HepG2 (cell line): ENCODE measurements around the gene CDK10. TPM values are rescaled to one million over a fixed set of nuclear protein-coding genes. Genes with fewer than 3 reads are reported as not detected.

Experiments used
- E2F1 ChIP-seq: sonication (generic); formaldehyde crosslinking; IDR thresholded peaks from 2 replicates; pipeline ENCODE4 v1.5.0; 2020; ENCODE audit warnings: missing genetic modification reagents
- EED ChIP-seq: sonication (generic); formaldehyde crosslinking; IDR thresholded peaks from 2 replicates; pipeline ENCODE4 v1.5.0; 2020; ENCODE audit warnings: mild to moderate bottlenecking, missing genetic modification reagents
- HMG20A ChIP-seq: IDR thresholded peaks from 2 replicates; pipeline ENCODE4 v1.6.1; 2016; ENCODE audit warnings: borderline replicate concordance
- HNRNPUL1 ChIP-seq: fragments of 200-400 bp; formaldehyde crosslinking; IDR thresholded peaks from 2 replicates; pipeline ENCODE4 v1.6.1; 2017; ENCODE audit warnings: low read depth, mild to moderate bottlenecking, low read length, moderate library complexity
- PBX3 ChIP-seq: sonication (generic); formaldehyde crosslinking; IDR thresholded peaks from 2 replicates; pipeline ENCODE4 v1.8.1; 2023; ENCODE audit warnings: missing genetic modification reagents, inconsistent platforms, borderline replicate concordance
- RERE ChIP-seq: IDR thresholded peaks from 2 replicates; pipeline ENCODE4 v1.6.1; 2016; ENCODE audit warnings: low read depth, missing genetic modification reagents, missing compliant biosample characterization
- SRSF1 ChIP-seq: fragments of 200-400 bp; formaldehyde crosslinking; optimal IDR thresholded peaks from 2 replicates; pipeline ENCODE3; 2017; ENCODE audit warnings: mild to moderate bottlenecking, low read depth, low read length, moderate library complexity
- THAP11 ChIP-seq: IDR thresholded peaks from 2 replicates; pipeline ENCODE4 v1.6.1; 2016; ENCODE audit warnings: missing biosample characterization, missing genetic modification reagents
- ZBTB21 ChIP-seq: sonication (generic); formaldehyde crosslinking; IDR thresholded peaks from 2 replicates; pipeline ENCODE4 v1.4.0; 2020; ENCODE audit warnings: missing genetic modification reagents
- ZBTB3 ChIP-seq: sonication (generic); formaldehyde crosslinking; IDR thresholded peaks from 2 replicates; pipeline ENCODE4 v1.4.0; 2020; ENCODE audit warnings: low read depth, mild to moderate bottlenecking, moderate library complexity, missing genetic modification reagents, borderline replicate concordance
- ZBTB38 ChIP-seq: sonication (generic); formaldehyde crosslinking; IDR thresholded peaks from 2 replicates; pipeline ENCODE4 v1.5.1; 2020; ENCODE audit warnings: mild to moderate bottlenecking, missing genetic modification reagents
- ZFX ChIP-seq: sonication (generic); formaldehyde crosslinking; IDR thresholded peaks from 2 replicates; pipeline ENCODE4 v1.4.0; 2020; ENCODE audit warnings: mild to moderate bottlenecking, low read depth, missing genetic modification reagents, moderate library complexity
- ZNF234 ChIP-seq: sonication (generic); formaldehyde crosslinking; conservative IDR thresholded peaks from 2 replicates; pipeline ENCODE4 v1.5.1; 2020; ENCODE audit warnings: mild to moderate bottlenecking, missing genetic modification reagents
- ZNF460 ChIP-seq: sonication (generic); formaldehyde crosslinking; IDR thresholded peaks from 2 replicates; pipeline ENCODE4 v1.5.1; 2020; ENCODE audit warnings: missing genetic modification reagents, mild to moderate bottlenecking, borderline replicate concordance
- ZNF609 ChIP-seq: sonication (generic); formaldehyde crosslinking; IDR thresholded peaks from 2 replicates; pipeline ENCODE4 v1.4.0; 2020; ENCODE audit warnings: mild to moderate bottlenecking, missing genetic modification reagents, borderline replicate concordance
- ZNF652 ChIP-seq: IDR thresholded peaks from 2 replicates; pipeline ENCODE4 v1.6.1; 2016; ENCODE audit warnings: low read depth, borderline replicate concordance
- polyA plus RNA-seq, 8 experiments: library from polyadenylated mRNA; depleted of rRNA in 3 of 8; stranded (reverse) in 7 of 8; unstranded in 1 of 8; fragments of >200 nt; fragmentation: Illumina TruSeq in 4 of 8; extraction: Trizol in 4 of 8; gene quantifications; 2 replicates each; pipeline versions ENCODE4 v1.2.1 to v1.2.3, GENCODE V29; 2011 to 2016; ENCODE audit warnings: low read depth in 4 of 8, missing spikeins in 1 of 8, mixed read lengths in 1 of 8; ENCODE audit not compliant: insufficient read depth in 1 of 8
- total RNA-seq, 5 experiments: library from RNA; depleted of rRNA; stranded (reverse); fragments of >200 nt; fragmentation: Illumina TruSeq; extraction: Trizol; gene quantifications; 2 replicates each; pipeline ENCODE4 v1.2.3, GENCODE V29; 2016; ENCODE audit warnings: low read depth in 1 of 5

CDK10 gene
- total and polyA plus RNA-seq, 2 of the 13 experiments (the other 11 are each of a cell fraction or from before 2014, with no cell fraction given) = 2.5 to 3.9 TPM

GRCh38 chr16:89693931-89694783 lies 7.7 kb downstream of the CDK10 start (continued):
- no peak for TF ChIP-seq RERE (CRISPR knock-in tag)
- 0 out of 2 replicates have a peak, but pooled peaks have one; percentile 14 for TF ChIP-seq THAP11 (CRISPR knock-in tag)
- TF ChIP-seq PBX3 (CRISPR knock-in tag) = no peak
- peak; percentile 85 for TF ChIP-seq ZNF609
- TF ChIP-seq ZNF652 (CRISPR knock-in tag) = no peak
- TF ChIP-seq ZFX (CRISPR knock-in tag) = peak; percentile 58
- TF ChIP-seq SRSF1 = no peak
- no peak; the same call in 1 of the 2 replicates for TF ChIP-seq EED
- TF ChIP-seq ZBTB21 = no peak
- no peak for TF ChIP-seq ZNF460 (CRISPR knock-in tag)
- no peak for TF ChIP-seq E2F1 (CRISPR knock-in tag)
- peak; percentile 52; the same call in 1 of the 2 replicates for TF ChIP-seq ZBTB3 (CRISPR knock-in tag)
- peak; percentile 51; the same call in 1 of the 2 replicates for TF ChIP-seq HMG20A (CRISPR knock-in tag)
- TF ChIP-seq ZBTB38 (CRISPR knock-in tag) = peak; percentile 92
- TF ChIP-seq ZNF234 = no peak
- TF ChIP-seq HNRNPUL1 = no peak
